Measurements from ENCODE around the gene AGBL2.
"Not testable (repeated sequence)": the region's sequence is repeated elsewhere in the genome, so short reads cannot be mapped to it uniquely, and the experiment has no call there.

Gene AGBL2, protein sequence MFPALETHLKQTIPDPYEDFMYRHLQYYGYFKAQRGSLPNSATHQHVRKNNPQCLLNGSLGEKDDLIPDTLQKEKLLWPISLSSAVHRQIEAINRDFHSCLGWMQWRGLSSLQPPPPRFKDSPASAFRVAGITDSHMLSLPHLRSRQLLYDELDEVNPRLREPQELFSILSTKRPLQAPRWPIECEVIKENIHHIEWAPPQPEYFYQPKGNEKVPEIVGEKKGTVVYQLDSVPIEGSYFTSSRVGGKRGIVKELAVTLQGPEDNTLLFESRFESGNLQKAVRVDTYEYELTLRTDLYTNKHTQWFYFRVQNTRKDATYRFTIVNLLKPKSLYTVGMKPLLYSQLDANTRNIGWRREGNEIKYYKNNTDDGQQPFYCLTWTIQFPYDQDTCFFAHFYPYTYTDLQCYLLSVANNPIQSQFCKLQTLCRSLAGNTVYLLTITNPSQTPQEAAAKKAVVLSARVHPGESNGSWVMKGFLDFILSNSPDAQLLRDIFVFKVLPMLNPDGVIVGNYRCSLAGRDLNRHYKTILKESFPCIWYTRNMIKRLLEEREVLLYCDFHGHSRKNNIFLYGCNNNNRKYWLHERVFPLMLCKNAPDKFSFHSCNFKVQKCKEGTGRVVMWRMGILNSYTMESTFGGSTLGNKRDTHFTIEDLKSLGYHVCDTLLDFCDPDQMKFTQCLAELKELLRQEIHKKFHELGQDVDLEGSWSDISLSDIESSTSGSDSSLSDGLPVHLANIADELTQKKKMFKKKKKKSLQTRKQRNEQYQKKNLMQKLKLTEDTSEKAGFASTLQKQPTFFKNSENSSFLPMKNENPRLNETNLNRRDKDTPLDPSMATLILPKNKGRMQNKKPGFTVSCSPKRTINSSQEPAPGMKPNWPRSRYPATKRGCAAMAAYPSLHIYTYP

GRCh38 chr11:47715082-47715669 is at the start of gene AGBL2:
Gene AGBL2 (minus strand): TSS chr11:47715369. CDS start chr11:47714650, 719 bp downstream.
- no peak for FAIRE-seq

DNA sequence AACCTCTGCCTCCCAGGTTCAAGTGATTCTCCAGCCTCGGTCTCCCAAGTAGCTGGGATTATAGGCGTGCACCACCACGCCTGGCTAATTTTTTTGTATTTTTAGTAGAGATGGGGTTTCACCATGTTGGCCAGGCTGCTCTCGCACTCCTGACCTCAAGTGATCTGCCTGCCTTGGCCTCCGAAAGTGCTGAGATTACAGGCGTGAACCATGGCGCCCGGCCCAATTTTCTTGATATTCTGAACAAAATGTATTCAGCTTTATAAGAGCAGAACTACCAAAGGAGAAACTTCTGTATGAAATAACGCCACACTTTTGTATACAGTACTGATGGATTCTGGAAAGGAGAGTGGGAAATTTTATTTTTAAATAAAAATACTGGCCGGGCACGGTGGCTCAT is 44.1 kb upstream of the AGBL2 start:
- FAIRE-seq, result not testable (repeated sequence)

DNA sequence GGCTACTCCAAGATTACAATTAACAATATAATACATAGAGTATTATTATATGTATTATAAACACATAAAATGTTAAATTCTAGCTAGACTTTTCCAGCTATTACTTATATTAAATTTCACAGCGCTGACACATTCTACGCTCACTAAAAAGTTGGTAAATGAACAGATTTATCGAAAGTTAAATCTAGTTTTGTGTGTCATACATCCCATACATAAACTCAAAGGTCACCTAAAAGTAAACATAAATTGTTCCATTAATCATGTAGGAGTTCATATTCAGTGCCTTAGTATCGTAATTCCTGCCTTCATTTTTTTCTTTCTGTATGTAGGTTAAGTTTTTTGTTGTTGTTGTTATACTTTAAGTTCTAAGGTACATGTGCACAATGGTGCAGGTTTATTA is 41.0 kb upstream of the AGBL2 start:
- FAIRE-seq, result no peak

DNA sequence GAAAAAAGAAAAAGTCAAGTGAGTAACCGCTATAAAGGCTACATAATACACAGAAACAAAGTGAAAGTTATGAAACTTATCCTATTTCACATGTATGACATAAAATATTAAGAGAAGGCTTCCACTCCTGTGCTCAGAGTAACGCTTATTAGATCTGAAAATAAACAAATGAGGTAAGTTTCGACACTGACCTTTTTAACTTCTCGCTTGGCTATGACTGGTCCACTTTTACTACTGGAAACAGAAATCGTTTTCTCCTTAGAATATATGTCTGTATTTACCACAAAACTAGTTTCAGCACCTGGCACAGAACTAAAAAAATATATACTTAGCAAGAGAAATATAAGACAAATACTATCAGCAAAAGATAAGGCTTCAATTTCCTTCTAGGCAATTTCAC is 35.6 kb upstream of the AGBL2 start:
- FAIRE-seq, result no peak

DNA sequence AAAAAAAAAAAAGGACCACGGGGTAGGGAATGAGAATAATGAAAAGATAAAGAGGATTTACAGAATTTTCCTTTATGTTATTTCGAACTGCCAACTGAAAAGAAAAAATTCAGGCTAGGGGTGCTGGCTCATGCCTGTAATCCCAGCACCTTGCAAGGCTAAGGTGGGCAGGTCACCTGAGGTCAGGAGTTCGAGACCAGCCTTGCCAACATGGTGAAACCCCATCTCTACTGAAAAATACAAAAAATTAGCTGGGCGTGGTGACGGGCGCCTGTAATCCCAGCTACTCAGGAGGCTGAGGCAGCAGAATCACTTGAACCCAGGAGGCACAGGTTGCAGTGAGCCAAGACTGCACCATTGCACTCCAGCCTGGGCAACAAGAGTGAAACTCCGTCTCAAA is 27.3 kb upstream of the AGBL2 start:
- FAIRE-seq, result not testable (repeated sequence)

DNA sequence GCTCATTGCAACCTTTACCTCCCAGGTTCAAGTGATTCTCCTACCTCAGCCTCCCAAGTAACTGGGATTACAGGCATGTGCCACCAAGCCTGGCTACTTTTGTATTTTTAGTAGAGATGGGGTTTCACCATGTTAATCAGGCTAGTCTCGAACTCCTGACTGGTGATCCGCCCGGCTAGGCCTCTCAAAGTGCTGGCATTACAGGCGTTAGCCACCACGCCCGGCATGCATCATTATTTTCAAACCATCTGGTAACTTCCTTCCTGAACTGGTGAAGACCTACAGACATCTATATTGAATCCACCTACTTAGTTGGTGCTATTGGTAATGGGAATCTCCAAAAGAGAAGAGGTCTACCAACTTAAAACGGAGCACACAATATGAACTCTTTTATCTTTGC is 22.6 kb upstream of the AGBL2 start:
- not testable (repeated sequence) for FAIRE-seq

DNA sequence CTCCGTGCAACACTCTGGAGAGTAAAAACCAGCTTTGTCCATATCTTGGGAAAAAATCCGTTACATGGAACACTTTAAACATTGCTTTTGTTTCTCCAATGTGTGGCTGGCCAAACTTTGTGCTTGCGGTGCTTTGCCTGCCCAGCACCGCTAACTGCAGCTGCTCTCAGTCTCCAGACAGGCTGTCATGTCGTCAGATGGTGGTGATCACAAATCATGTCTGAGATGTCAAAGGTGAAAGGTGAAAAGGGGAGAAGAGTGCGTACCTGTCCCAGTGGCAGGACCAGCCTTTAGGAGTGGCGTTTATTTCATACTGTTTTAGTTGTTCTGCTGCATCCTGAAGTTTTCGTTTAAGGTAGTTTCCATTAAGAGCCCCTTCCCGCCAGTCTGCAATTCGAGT is 17.1 kb upstream of the AGBL2 start:
- FAIRE-seq, result no peak

- FAIRE-seq, result no peak
These were observed 16.3 kb upstream of the AGBL2 start for GRCh38 chr11:47731475-47731874.

GRCh38 chr11:47726878-47727514 is 11.8 kb upstream of the AGBL2 start:
- FAIRE-seq, result no peak

- FAIRE-seq, result no peak
These were observed 10.9 kb upstream of the AGBL2 start for GRCh38 chr11:47726118-47726442.

DNA sequence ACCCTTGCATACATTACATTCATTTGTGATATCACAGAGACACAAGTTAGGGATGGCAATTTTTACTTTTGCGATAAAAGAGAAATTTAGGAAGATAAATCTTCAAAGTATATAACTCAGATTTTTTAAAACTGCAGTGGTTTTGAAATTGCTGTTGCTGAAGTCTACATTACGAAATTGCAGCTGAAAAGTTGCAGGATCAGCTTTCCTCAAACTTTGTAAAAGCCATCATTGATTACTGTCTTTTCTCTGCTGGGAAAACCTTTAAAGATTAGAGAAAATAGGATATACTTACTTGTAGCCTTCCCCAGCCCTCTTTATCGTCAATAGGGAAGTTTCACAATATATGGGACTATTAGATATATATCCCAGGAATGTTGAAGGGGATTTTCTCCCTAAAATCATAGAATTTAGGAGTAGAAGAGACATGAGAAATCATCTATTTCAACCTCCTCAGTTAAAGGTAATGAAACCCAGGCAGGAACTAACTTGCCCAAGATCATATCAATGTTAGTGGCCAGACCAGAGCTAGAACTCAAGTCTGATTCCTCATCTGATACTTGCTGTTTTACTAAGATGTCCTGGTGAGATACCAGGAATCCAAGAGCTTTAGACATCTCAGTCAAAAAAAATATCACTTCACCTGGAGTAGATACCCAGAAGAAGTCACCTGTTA is 10.4 kb upstream of the AGBL2 start:
- no peak for FAIRE-seq

DNA sequence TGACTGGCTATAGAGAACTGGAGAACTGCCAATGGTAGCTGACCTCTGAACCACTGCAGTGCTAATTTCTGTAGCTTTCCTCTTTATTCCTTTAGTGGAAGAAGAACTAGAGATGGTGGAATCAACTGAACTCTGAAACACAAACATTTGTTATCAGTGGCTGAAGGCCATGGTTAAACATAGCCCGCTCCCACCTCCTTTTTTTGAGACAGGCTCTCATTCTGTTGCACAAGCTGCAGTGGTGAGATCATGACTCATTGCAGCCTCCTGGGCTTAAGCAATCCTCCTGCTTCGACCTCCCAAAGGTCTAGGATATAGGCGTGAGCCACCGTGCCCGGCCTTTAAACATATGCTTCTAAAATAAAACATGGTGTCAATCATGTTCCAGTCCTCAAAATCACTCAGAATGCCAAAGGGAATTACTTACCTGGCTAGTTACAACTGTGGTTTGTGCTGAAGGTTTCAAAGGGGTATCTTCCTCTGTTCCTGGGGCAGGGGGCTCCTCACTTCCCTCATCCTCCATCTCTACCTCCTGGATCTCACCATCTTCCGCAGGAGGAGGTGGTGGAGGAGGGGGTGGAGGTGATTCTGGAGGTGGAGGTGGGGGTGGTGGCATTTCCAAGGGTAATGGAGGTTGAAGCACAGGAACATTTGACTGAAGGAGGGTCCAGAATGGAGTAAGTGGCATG is 9.0 kb upstream of the AGBL2 start:
- FAIRE-seq, result no peak

DNA sequence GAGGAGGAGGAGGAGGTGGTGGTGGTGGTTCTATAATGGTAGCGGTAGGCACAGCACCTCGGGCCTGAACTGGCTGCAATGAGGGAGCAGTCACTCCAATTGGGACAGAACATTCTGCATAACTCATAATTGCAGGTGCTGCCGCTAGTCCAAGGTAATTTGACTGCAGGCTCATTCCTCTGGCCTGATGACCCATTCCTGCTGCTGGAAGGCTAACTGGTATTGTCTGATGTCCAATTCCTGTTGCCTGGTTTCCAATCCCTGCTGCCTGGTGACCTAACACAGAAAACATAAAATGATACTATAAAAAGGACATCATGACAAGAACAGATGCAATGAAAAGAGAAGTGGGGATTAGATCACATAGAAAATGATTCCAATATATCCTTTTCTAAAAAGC is 7.9 kb upstream of the AGBL2 start:
- FAIRE-seq, result no peak

DNA sequence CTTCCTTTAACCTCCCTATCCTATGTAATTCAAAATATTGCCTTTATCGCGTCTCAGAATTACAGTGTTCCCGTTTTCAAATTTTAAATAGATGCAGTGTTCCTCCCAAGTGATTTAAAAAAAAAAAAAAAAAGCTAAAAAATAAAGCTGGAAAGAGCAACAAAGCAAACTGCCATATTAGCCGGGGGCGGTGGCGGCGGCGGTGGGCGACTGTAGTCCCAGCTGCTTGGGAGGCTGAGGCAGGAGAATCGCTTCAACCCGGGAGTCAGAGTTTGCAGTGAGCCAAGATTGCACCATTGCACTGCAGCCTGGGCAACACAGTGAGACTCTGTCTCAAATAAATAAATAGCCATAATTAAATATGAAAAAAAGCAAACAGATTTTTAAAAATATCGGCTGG is 5.5 kb upstream of the AGBL2 start:
- no peak for FAIRE-seq

GRCh38 chr11:47716692-47717091 is 1.5 kb upstream of the AGBL2 start:
- FAIRE-seq, result no peak

DNA sequence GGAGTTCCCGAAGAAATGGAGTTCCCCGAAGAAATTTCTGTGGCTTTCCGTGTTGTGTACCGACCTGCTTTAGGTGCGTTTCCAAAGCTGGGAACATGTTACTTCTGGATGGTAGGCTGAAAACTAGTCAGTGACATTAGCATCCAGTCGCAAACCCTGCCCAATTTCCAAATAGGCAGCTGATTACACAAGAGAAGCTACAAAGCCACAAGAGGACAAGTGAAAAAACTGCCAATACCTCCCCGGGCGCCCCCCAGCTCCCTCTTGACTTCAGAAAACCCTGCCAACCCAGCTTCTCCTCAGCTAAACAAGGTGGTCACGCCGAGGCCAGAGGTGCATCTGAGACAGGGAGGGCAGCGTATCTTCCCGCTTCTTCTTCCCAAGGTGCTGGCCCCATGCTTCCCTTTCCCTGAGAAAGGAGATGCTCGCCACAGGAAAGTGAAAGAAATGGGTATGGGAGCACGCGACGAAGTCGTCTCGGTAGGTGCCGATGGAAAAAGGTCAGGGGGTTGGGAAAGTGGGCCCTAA is 551 bp downstream of the AGBL2 start:
- FAIRE-seq, result no peak

DNA sequence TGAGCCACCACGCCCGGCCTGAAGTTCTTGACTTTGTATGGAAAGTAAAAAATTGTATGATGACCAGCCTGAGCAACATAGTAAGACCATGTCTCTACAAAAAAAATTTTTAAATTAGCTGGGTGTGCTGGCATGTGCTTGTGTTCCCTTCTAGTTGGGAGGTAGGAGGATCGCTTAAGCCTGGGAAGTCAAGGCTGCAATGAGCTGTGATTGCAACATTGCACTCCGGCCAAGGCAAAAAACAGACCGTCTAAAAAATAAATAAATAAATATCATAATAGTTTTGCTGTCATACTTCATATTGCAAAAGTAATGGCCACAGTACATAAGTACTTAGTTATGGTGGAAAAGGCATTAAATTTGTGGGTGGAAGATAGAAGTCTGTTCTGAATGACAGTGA is 3.4 kb downstream of the AGBL2 start:
- FAIRE-seq, result no peak

GRCh38 chr11:47711225-47711624 is 3.9 kb downstream of the AGBL2 start:
- FAIRE-seq, result no peak

- not testable (repeated sequence) for FAIRE-seq
These were observed 7.8 kb downstream of the AGBL2 start for GRCh38 chr11:47707275-47707786.

GRCh38 chr11:47705721-47706120 is 9.4 kb downstream of the AGBL2 start:
- FAIRE-seq, result no peak

DNA sequence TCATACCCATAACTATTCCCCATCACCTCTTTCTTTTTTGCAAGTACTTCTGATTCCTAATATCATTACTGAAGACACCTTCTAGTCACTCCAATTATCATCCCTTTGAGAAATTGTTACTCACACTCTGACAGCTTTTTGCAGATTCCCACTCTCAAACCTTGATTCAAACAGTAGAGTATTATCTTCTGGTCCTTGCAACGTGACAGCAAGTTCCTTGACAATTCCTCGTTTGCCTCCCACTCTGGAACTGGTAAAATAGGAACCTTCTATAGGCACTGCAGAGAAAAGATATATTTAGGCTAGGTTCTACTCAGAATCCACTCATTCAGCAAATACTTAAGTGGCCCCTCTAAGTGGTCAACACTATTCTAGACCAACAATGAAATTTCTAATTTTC is 23.2 kb downstream of the AGBL2 start:
- FAIRE-seq, result no peak
